ENCODE results near the gene CBARP.

- TF ChIP-seq POLR2A (IDR thresholded peaks at IDR 0.05; ENCODE audit: extremely low read depth, insufficient read length) (no peak), CTCF (IDR thresholded peaks at IDR 0.05; ENCODE audit: low read depth, low read length) (no peak)
These were observed 41.2 kb upstream of the CBARP start for GRCh38 chr19:1278713-1279660.
